Lower leg skin (tissue), 4 donors: ENCODE data around the gene RNF213. TPM values are rescaled to one million over a fixed set of nuclear protein-coding genes. Genes with fewer than 3 reads are reported as not detected.

Experiments
- DNase-seq, 2 donors: peaks; one replicate each; pipeline ENCODE4 v3.0.0-alpha.2; 2019; ENCODE audit warnings: low spot score in 2 of 2
- H3K4me3 ChIP-seq: fragments of 200-600 bp; sonication (generic); 2 replicates; pipeline ENCODE4 v1.5.1; 2017; ENCODE audit warnings: mild to moderate bottlenecking, low read depth; ENCODE audit not compliant: poor library complexity, severe bottlenecking
- CTCF ChIP-seq, 3 donors: fragments of 450-650 bp; IDR thresholded peaks; one replicate each; pipeline ENCODE4 v1.5.1; 2016; ENCODE audit warnings: antibody characterized with exemption in 3 of 3, mild to moderate bottlenecking in 3 of 3, moderate library complexity in 2 of 3
- POLR2A ChIP-seq, 2 donors: fragments of 450-650 bp; IDR thresholded peaks; one replicate each; pipeline ENCODE4 v1.6.1; 2016 to 2017; ENCODE audit warnings: antibody characterized with exemption in 2 of 2, mild to moderate bottlenecking in 1 of 2, moderate library complexity in 1 of 2
- WGBS, 2 donors: methylation state at CpG; one replicate each; pipeline ENCODE4 v1.1.5; 2018; 5-methylcytosine and 5-hydroxymethylcytosine counted together
- intact Hi-C: fragments of 100-400 bp; cut with DNase I; formaldehyde crosslinking; loops from one replicate; pipeline ENCODE4 v1.15.0; 2023; ENCODE audit warnings: low total_unique reads
- total RNA-seq, 4 donors: library from RNA; depleted of rRNA; stranded (reverse); fragments of >200 nt; gene quantifications; one replicate each; pipeline ENCODE4 v1.1.0, GENCODE V29; 2016

Gene RNF213
- total RNA-seq, 4 donors from 2014 or later, result 48.4 to 103 (median 59.8) TPM

GRCh38 chr17:80337195-80337895 lies 76.7 kb downstream of the RNF213 start:
- no peak overlapping the region for H3K4me3 ChIP-seq
- 91 to 94% methylated on average over 27 of the region's 27 CpGs for WGBS, 2 donors
- DNase-seq, result no peak
- no peak for TF ChIP-seq POLR2A (IDR thresholded peaks at IDR 0.05)
- TF ChIP-seq CTCF (IDR thresholded peaks at IDR 0.05), result no peak
- intact Hi-C loops, result no loop called here

- WGBS, 2 donors, result 77 to 85% methylated on average over 8 of the region's 8 CpGs
- TF ChIP-seq POLR2A (IDR thresholded peaks at IDR 0.05) (no peak), CTCF (IDR thresholded peaks at IDR 0.05) (no peak)
- intact Hi-C loops, result no loop called here
- no peak for DNase-seq
- no peak overlapping the region for H3K4me3 ChIP-seq
Observed at GRCh38 chr17:80339118-80339517, 78.5 kb downstream of the RNF213 start.

- intact Hi-C loops, result no loop called here
- no peak overlapping the region for H3K4me3 ChIP-seq
- DNase-seq, result no peak
- 93% methylated on average over 29 to 36 of the region's 36 CpGs for WGBS, 2 donors
- no peak for TF ChIP-seq POLR2A (IDR thresholded peaks at IDR 0.05)
- TF ChIP-seq CTCF (IDR thresholded peaks at IDR 0.05), result no peak
Observed at GRCh38 chr17:80339731-80340456, 79.2 kb downstream of the RNF213 start.

GRCh38 chr17:80345321-80345720 lies 84.7 kb downstream of the RNF213 start:
- 95 to 96% methylated on average over 15 of the region's 15 CpGs for WGBS, 2 donors
- no peak for DNase-seq
- intact Hi-C loops, result no loop called here
- TF ChIP-seq CTCF (IDR thresholded peaks at IDR 0.05), result no peak
- TF ChIP-seq POLR2A (IDR thresholded peaks at IDR 0.05), result no peak
- H3K4me3 ChIP-seq, result no peak overlapping the region

GRCh38 chr17:80345841-80346497 lies 85.3 kb downstream of the RNF213 start:
- 95 to 98% methylated on average over 27 of the region's 27 CpGs for WGBS, 2 donors
- intact Hi-C loops, result no loop called here
- no peak for DNase-seq
- TF ChIP-seq CTCF (IDR thresholded peaks at IDR 0.05) (no peak), POLR2A (IDR thresholded peaks at IDR 0.05) (no peak)
- no peak overlapping the region for H3K4me3 ChIP-seq
